GM12878 (cell line): Measurements from ENCODE around the gene TMEM94.

Experiments used
- EP300 ChIP-seq, 2 experiments: fragments of 150-350 bp in 1 of 2; IDR thresholded peaks; 2 replicates each; pipeline ENCODE4 v1.6.1; 2011 to 2012; ENCODE audit warnings: low read depth in 2 of 2, low read length in 2 of 2, borderline replicate concordance in 1 of 2, improper control_type of control experiment in 1 of 2, inconsistent platforms in 1 of 2; ENCODE audit not compliant: control insufficient read depth in 1 of 2
- MTA2 ChIP-seq: fragments of 450-650 bp; IDR thresholded peaks from 2 replicates; pipeline ENCODE4 v1.6.1; 2016; ENCODE audit warnings: low read depth, mild to moderate bottlenecking, moderate library complexity
- SMAD1 ChIP-seq: fragments of 450-650 bp; IDR thresholded peaks from 2 replicates; pipeline ENCODE4 v1.6.1; 2018; ENCODE audit warnings: mild to moderate bottlenecking, low read depth; ENCODE audit not compliant: partially characterized antibody
- TF ChIP-seq, protein P1 (sequence below), 3 experiments: IDR thresholded peaks in 2 of 3; conservative IDR thresholded peaks in 1 of 3; 2 replicates each; pipeline ENCODE4 v1.5.1; 2011; ENCODE audit warnings: low read depth in 3 of 3, low read length in 3 of 3, mild to moderate bottlenecking in 3 of 3, control low read depth in 2 of 3, moderate library complexity in 2 of 3, inconsistent platforms in 1 of 3, mixed read lengths in 1 of 3; ENCODE audit not compliant: control insufficient read depth in 2 of 3, insufficient read depth in 1 of 3; ENCODE audit errors: extremely low read depth in 1 of 3

- TF ChIP-seq, protein P1, sequence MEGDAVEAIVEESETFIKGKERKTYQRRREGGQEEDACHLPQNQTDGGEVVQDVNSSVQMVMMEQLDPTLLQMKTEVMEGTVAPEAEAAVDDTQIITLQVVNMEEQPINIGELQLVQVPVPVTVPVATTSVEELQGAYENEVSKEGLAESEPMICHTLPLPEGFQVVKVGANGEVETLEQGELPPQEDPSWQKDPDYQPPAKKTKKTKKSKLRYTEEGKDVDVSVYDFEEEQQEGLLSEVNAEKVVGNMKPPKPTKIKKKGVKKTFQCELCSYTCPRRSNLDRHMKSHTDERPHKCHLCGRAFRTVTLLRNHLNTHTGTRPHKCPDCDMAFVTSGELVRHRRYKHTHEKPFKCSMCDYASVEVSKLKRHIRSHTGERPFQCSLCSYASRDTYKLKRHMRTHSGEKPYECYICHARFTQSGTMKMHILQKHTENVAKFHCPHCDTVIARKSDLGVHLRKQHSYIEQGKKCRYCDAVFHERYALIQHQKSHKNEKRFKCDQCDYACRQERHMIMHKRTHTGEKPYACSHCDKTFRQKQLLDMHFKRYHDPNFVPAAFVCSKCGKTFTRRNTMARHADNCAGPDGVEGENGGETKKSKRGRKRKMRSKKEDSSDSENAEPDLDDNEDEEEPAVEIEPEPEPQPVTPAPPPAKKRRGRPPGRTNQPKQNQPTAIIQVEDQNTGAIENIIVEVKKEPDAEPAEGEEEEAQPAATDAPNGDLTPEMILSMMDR (IDR thresholded peaks at IDR 0.05 in 2 of 3, conservative IDR thresholded peaks at IDR 0.05 in 1 of 3; ENCODE audit: control insufficient read depth in 2 of 3, extremely low read depth in 1 of 3, insufficient read depth in 1 of 3, low read depth in 3 of 3, low read length in 3 of 3): no peak
- TF ChIP-seq EP300 (IDR thresholded peaks at IDR 0.05; ENCODE audit: borderline replicate concordance in 1 of 2, control insufficient read depth in 1 of 2, low read depth in 2 of 2, low read length in 2 of 2): no peak
- no peak for TF ChIP-seq SMAD1
- no peak for TF ChIP-seq MTA2
Observed at GRCh38 chr17:75490953-75491649, 34.7 kb downstream of the TMEM94 start.
